GM21381 (cell line): ENCODE measurements around the gene FLNB.
A peak's percentile ranks its signal among the peaks of the same experiment; 100 is the strongest.
"Not testable (repeated sequence)": the region's sequence is repeated elsewhere in the genome, so short reads cannot be mapped to it uniquely, and the experiment has no call there.

Experiments
- ATAC-seq: cut with Tn5 transposase; IDR thresholded peaks from one replicate; pipeline ENCODE4 v1.9.1; 2021; ENCODE audit warnings: mild to moderate bottlenecking, moderate library complexity; ENCODE audit not compliant: unreplicated experiment

Gene FLNB

GRCh38 chr3:57978316-57978715, 29.9 kb upstream of the FLNB start:
- ATAC-seq: no peak

GRCh38 chr3:57980416-57980815, 27.8 kb upstream of the FLNB start:
- no peak for ATAC-seq

GRCh38 chr3:57981483-57982087, 26.6 kb upstream of the FLNB start:
- ATAC-seq: no peak

- no peak for ATAC-seq
These were observed 25.5 kb upstream of the FLNB start for GRCh38 chr3:57982561-57983243.

GRCh38 chr3:57983734-57984518, 24.3 kb upstream of the FLNB start:
- peak; percentile 99 for ATAC-seq

- no peak for ATAC-seq
These were observed 22.8 kb upstream of the FLNB start for GRCh38 chr3:57985176-57985983.

GRCh38 chr3:57985984-57986246, 22.3 kb upstream of the FLNB start:
- ATAC-seq: no peak

- ATAC-seq: no peak
These were observed 22.0 kb upstream of the FLNB start for GRCh38 chr3:57986261-57986660.

GRCh38 chr3:57989198-57989597, 19.0 kb upstream of the FLNB start:
- not testable (repeated sequence) for ATAC-seq

- no peak for ATAC-seq
These were observed 18.6 kb upstream of the FLNB start for GRCh38 chr3:57989646-57990045.

GRCh38 chr3:57992452-57993213, 15.6 kb upstream of the FLNB start:
- no peak for ATAC-seq

GRCh38 chr3:57998366-57999283, 9.6 kb upstream of the FLNB start:
- no peak for ATAC-seq

GRCh38 chr3:57999417-58000115, 8.7 kb upstream of the FLNB start:
- no peak for ATAC-seq

GRCh38 chr3:58000306-58001085, 7.7 kb upstream of the FLNB start:
- ATAC-seq: no peak

- no peak for ATAC-seq
These were observed 7.1 kb upstream of the FLNB start for GRCh38 chr3:58001086-58001467.

GRCh38 chr3:58001979-58002378, 6.2 kb upstream of the FLNB start:
- ATAC-seq: no peak

GRCh38 chr3:58003093-58003492, 5.1 kb upstream of the FLNB start:
- no peak for ATAC-seq

GRCh38 chr3:58004973-58005372, 3.2 kb upstream of the FLNB start:
- no peak for ATAC-seq
